Measurements from ENCODE around the gene NAP1L5.

The NAP1L5 gene

GRCh38 chr4:88725986-88726385 is 28.4 kb upstream of the NAP1L5 start:
- no peak overlapping the region for H3K4me3 ChIP-seq (ENCODE audit: low read length, poor library complexity, severe bottlenecking)
- no peaks in the 10 kb centered on the region for H4K20me1 ChIP-seq (ENCODE audit: insufficient read depth, low read length, poor library complexity, severe bottlenecking)
- no peaks in the 10 kb centered on the region for H3F3A ChIP-seq (ENCODE audit: low read depth)
- no peaks in the 10 kb centered on the region for H3K79me2 ChIP-seq (ENCODE audit: insufficient read depth, low read length)
- no peaks in the 10 kb centered on the region for H3K27me3 ChIP-seq (ENCODE audit: insufficient read depth, low read length, poor library complexity, severe bottlenecking)
- no peaks in the 10 kb centered on the region for H3K9me3 ChIP-seq (ENCODE audit: insufficient read depth, low read depth, low read length)
- TF ChIP-seq CTCF (conservative IDR thresholded peaks at IDR 0.05; ENCODE audit: low read length) (no peak), EZH2phosphoT487 (IDR thresholded peaks at IDR 0.05; ENCODE audit: borderline replicate concordance) (no peak)
- peaks cover 40% of the 10 kb centered on the region; the same call in 1 of the 2 replicates for H3K36me3 ChIP-seq (ENCODE audit: insufficient read depth, low read length)
- no peak overlapping the region for H3K4me2 ChIP-seq (ENCODE audit: low read depth, low read length, poor library complexity, severe bottlenecking)
- H3K9me2 ChIP-seq (replicated peaks; ENCODE audit: low read depth, low read length): no peaks in the 10 kb centered on the region
- no peak overlapping the region for H3K9ac ChIP-seq (ENCODE audit: low read depth, low read length, poor library complexity, severe bottlenecking)
- no peak overlapping the region for H2AFZ ChIP-seq (ENCODE audit: low read length)
- peaks cover 19% of the 10 kb centered on the region for H3K4me1 ChIP-seq (ENCODE audit: insufficient read depth, low read length, poor library complexity, severe bottlenecking)

GRCh38 chr4:88725143-88725542 is 27.5 kb upstream of the NAP1L5 start:
- no peak overlapping the region for H3K4me3 ChIP-seq (ENCODE audit: low read length, poor library complexity, severe bottlenecking)
- no peaks in the 10 kb centered on the region for H3F3A ChIP-seq (ENCODE audit: low read depth)
- no peaks in the 10 kb centered on the region for H3K9me3 ChIP-seq (ENCODE audit: insufficient read depth, low read depth, low read length)
- no peak overlapping the region for H3K9ac ChIP-seq (ENCODE audit: low read depth, low read length, poor library complexity, severe bottlenecking)
- H3K36me3 ChIP-seq (ENCODE audit: insufficient read depth, low read length): peaks cover 31% of the 10 kb centered on the region; the same call in 1 of the 2 replicates
- no peak overlapping the region for H3K4me2 ChIP-seq (ENCODE audit: low read depth, low read length, poor library complexity, severe bottlenecking)
- peaks cover 14% of the 10 kb centered on the region for H3K4me1 ChIP-seq (ENCODE audit: insufficient read depth, low read length, poor library complexity, severe bottlenecking)
- H3K79me2 ChIP-seq (ENCODE audit: insufficient read depth, low read length): no peaks in the 10 kb centered on the region
- no peaks in the 10 kb centered on the region for H4K20me1 ChIP-seq (ENCODE audit: insufficient read depth, low read length, poor library complexity, severe bottlenecking)
- no peaks in the 10 kb centered on the region for H3K27me3 ChIP-seq (ENCODE audit: insufficient read depth, low read length, poor library complexity, severe bottlenecking)
- no peaks in the 10 kb centered on the region for H3K9me2 ChIP-seq (replicated peaks; ENCODE audit: low read depth, low read length)
- TF ChIP-seq EZH2phosphoT487 (IDR thresholded peaks at IDR 0.05; ENCODE audit: borderline replicate concordance) (no peak), CTCF (conservative IDR thresholded peaks at IDR 0.05; ENCODE audit: low read length) (no peak)
- no peak overlapping the region for H2AFZ ChIP-seq (ENCODE audit: low read length)

DNA sequence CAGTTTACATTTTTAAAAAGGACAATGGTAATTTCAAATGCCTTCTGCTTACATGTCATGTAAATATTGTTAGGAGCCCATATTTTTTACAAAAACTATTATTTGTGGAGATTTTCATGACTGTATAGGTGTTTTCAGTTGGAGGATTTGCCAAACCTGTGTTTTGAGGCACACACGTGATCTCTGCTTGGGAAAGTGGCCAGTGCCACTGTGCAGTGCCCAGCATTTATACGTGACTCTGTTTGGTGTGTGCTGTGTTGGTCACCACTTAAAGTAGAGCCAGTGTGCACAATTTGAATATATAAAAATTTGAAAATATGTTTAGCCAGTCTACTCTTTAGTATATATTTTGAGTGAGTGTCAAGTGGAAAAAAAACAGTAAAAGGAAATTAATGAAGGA is 26.8 kb upstream of the NAP1L5 start:
- Histone ChIP-seq H3K27me3 (ENCODE audit: insufficient read depth, low read length, poor library complexity, severe bottlenecking) (no peaks in the 10 kb centered on the region), H3F3A (ENCODE audit: low read depth) (no peaks in the 10 kb centered on the region), H3K9me2 (replicated peaks; ENCODE audit: low read depth, low read length) (no peaks in the 10 kb centered on the region), H3K9ac (ENCODE audit: low read depth, low read length, poor library complexity, severe bottlenecking) (no peak overlapping the region), H4K20me1 (ENCODE audit: insufficient read depth, low read length, poor library complexity, severe bottlenecking) (no peaks in the 10 kb centered on the region), H2AFZ (ENCODE audit: low read length) (no peak overlapping the region), H3K4me3 (ENCODE audit: low read length, poor library complexity, severe bottlenecking) (no peak overlapping the region), H3K9me3 (ENCODE audit: insufficient read depth, low read depth, low read length) (no peaks in the 10 kb centered on the region), H3K79me2 (ENCODE audit: insufficient read depth, low read length) (no peaks in the 10 kb centered on the region), H3K4me1 (ENCODE audit: insufficient read depth, low read length, poor library complexity, severe bottlenecking) (peaks cover 10% of the 10 kb centered on the region), H3K4me2 (ENCODE audit: low read depth, low read length, poor library complexity, severe bottlenecking) (no peak overlapping the region), H3K36me3 (ENCODE audit: insufficient read depth, low read length) (peaks cover 30% of the 10 kb centered on the region; the same call in 1 of the 2 replicates)
- TF ChIP-seq EZH2phosphoT487 (IDR thresholded peaks at IDR 0.05; ENCODE audit: borderline replicate concordance): no peak

DNA sequence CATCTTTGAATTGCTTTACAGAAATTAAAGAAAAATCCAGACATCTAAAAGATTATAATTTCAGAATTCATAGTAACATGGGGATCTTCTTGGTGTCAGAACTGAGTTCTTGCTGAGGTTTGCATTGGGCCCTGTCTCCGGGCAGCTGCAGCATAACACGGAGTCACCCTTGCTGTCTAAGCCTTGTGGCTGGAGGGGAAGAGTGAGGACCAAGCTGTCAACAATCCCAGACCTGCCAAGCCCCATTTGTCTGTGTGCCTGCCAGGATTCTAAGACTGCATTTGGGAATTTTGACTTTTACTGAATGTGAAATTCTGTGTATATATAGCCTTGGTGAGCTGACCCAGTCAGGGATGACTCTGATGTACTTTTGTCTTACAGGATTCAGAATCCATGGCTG is 25.2 kb upstream of the NAP1L5 start:
- Histone ChIP-seq H3K4me3 (ENCODE audit: low read length, poor library complexity, severe bottlenecking) (no peak overlapping the region), H3F3A (ENCODE audit: low read depth) (no peaks in the 10 kb centered on the region), H3K9me3 (ENCODE audit: insufficient read depth, low read depth, low read length) (peaks cover 2% of the 10 kb centered on the region; the same call in 1 of the 2 replicates)

More for the DNA sequence above, 25.2 kb upstream of the NAP1L5 start:
- H3K9ac ChIP-seq (ENCODE audit: low read depth, low read length, poor library complexity, severe bottlenecking): no peak overlapping the region
- TF ChIP-seq EZH2phosphoT487 (IDR thresholded peaks at IDR 0.05; ENCODE audit: borderline replicate concordance) (no peak), CTCF (conservative IDR thresholded peaks at IDR 0.05; ENCODE audit: low read length) (no peak)
- no peaks in the 10 kb centered on the region for H3K27me3 ChIP-seq (ENCODE audit: insufficient read depth, low read length, poor library complexity, severe bottlenecking)
- H3K79me2 ChIP-seq (ENCODE audit: insufficient read depth, low read length): no peaks in the 10 kb centered on the region
- H3K36me3 ChIP-seq (ENCODE audit: insufficient read depth, low read length): peaks cover 29% of the 10 kb centered on the region; the same call in 1 of the 2 replicates
- no peak overlapping the region for H2AFZ ChIP-seq (ENCODE audit: low read length)
- no peaks in the 10 kb centered on the region for H4K20me1 ChIP-seq (ENCODE audit: insufficient read depth, low read length, poor library complexity, severe bottlenecking)
- no peaks in the 10 kb centered on the region for H3K4me1 ChIP-seq (ENCODE audit: insufficient read depth, low read length, poor library complexity, severe bottlenecking)
- no peak overlapping the region for H3K4me2 ChIP-seq (ENCODE audit: low read depth, low read length, poor library complexity, severe bottlenecking)
- H3K9me2 ChIP-seq (replicated peaks; ENCODE audit: low read depth, low read length): no peaks in the 10 kb centered on the region
